Measurements from ENCODE around the gene NEXMIF.
"Not testable (repeated sequence)": the region's sequence is repeated elsewhere in the genome, so short reads cannot be mapped to it uniquely, and the experiment has no call there.

Gene NEXMIF

GRCh38 chrX:74925225-74926088 is at the start of gene NEXMIF:
Gene NEXMIF, minus strand, starts transcription at chrX:74925452.
- peak; percentile 2 for DNase-seq

- DNase-seq: not testable (repeated sequence)
Measured at GRCh38 chrX:74961962-74962361, 36.7 kb upstream of the NEXMIF start.

DNA sequence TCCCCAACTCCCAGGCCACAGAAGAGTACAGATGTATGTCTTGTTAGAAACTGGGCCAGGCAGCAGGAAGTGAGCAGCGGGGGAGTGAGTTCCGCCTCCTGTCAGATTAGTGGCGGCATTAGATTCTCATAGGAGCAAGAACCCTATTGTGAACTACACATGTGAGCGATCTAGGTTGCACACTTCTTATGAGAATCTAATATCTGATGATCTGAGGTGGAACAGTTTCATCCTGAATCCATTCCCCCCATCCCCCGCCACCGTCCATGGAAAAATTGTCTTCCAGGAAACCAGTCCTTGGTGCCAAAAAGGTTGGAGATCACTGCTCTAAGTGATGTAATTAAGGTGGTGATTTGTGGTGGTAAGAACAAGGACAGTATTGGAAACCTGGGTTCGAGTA is 24.5 kb upstream of the NEXMIF start:
- DNase-seq: no peak

DNA sequence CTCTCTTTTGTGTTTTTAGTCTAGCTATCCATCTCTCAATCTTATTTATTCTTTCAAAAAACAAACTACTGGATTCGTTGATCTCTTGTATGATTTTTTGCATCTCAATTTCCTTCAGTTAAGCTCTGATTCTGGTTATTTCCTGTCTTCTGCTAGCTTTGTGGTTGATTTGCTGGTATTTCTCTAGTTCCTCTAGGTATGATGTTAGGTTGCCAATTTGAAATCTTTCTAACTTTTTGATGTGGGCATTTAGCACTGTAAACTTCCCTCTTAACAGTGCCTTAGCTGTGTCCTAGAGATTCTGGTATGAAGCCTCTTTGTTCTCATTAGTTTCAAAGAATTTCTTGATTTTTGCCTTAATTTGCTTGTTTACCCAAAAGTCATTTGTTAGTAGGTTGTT is 15.2 kb upstream of the NEXMIF start:
- no peak for DNase-seq

- no peak for DNase-seq
Measured at GRCh38 chrX:74931214-74931613, 6.0 kb upstream of the NEXMIF start.

- peak; percentile 52 for DNase-seq
Measured at GRCh38 chrX:74924449-74925224, 615 bp downstream of the NEXMIF start.

GRCh38 chrX:74923942-74924448 is 1.3 kb downstream of the NEXMIF start:
- DNase-seq: peak; percentile 47

DNA sequence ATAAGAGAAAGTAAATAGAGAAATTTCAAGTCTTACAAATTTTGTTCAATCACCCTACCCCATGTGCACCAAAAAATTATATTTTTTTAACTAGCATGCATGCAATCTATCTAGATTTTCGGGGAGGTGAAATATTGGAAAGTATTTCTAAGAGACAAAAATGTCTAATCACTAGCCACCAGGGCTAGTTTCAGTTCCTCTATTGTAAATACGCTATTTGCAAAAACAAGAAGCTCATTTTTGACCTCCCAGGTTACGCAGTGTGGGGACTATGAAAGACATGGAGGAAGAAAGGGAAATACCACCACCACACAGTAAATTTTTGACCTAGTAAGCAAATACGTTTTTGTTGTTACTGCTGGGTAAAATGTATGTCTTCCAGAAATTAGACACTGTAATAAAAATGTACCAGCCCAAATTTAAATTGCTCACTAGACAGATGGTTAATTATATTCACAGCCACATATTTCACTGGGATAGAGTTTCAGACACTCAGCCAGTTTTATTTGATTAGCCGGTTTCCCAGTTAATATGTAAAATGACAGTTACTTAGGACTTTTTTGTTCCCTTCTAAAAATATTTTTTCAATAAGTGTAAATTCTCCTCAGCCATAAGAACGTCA is 2.2 kb downstream of the NEXMIF start:
- DNase-seq: peak; percentile 47

DNA sequence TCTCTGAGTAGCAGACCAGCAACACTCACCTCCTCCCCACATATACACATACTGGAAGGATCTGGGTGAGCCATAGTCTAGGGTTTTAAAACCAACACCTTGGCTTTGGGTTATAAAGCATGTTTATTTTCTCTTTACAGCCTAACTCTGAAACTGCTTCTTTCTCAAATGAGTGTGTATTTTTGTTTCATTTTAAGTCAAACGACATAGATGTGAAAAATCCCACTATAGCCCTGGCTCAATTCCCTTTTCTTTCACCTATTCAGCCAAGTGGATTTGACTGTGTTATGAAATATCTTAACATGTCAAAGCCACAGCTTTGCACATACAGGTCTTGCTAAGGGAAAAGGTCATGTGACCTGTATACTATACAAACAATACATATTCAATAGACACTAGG is 13.8 kb downstream of the NEXMIF start:
- no peak for DNase-seq

DNA sequence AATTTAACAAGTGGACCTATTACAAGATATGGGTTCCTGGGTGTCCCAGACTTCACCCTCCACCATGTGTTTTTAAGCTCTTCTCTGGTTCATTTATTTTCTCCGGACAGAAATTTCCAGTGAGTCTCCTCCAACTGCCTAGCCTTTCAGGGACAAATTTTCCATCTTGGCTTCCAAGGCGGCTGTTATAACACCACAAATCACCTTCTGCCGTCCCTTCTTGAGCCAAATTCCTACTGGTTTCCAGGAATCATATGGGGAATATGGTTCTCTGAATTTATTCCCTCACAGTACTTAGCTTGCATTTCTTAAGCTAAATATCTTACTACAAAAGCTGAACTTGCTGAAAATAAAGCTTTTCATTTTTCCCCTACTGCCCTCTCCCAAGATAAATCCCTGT is 18.8 kb downstream of the NEXMIF start:
- DNase-seq: peak; percentile 18

GRCh38 chrX:74902806-74903205 is 22.4 kb downstream of the NEXMIF start:
- no peak for DNase-seq

GRCh38 chrX:74892561-74892960 is 32.7 kb downstream of the NEXMIF start:
- no peak for DNase-seq

DNA sequence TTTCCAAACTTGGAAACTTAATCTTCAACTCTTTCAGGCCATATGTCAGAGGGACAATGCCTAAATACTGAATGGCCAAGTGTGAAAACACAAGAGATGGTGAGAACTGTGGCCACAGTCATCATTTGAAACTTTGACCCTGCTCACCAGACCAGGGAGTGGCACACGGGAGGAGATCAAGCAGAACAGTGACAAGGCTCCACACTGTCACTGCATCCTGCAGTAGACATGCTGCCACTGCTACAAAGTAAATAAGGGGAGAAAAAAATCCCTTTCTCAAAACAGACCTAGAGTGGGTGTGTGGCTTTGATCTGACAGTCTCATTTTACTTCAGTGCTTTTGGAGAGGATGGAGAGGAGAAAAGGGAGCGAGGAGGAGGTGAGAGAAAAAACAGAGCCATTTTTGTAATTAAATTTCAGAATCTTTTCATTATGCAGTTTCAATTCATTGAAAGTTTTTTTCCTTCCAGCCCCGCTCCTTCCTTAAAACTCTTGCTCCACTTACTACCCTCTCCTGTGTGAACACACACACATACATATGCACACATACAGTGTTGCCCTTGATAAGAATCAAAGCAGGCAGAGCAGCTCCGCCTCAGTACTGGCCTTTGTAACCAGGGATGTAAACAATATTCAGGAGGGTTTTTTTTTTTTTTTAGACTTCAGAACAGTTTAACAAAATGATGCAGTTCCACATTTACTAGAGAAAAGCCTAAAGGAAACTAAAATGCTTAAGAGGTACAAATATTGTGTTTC is 34.4 kb downstream of the NEXMIF start:
- DNase-seq: no peak

GRCh38 chrX:74882383-74882782 is 42.9 kb downstream of the NEXMIF start:
- not testable (repeated sequence) for DNase-seq

- DNase-seq: no peak
Measured at GRCh38 chrX:74865725-74866124, 59.5 kb downstream of the NEXMIF start.

DNA sequence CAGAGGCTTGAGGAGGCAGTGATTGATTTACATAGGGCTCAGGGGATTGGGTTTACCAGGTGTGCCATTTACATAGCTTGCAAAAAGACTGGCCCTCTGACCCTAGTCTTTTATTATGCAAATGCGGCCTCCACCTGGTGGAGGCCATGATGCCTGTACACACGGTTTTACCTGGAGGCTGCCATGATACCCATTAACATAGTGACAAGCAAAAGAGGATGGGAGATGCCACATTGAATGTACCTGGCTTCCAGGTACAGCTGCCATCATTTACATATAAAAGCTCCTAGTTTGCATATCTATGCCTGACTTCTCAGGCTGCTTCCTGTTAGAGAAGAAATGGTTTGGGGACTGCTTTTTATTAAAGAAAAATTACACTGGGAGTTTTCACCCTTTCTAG is 72.0 kb downstream of the NEXMIF start:
- no peak for DNase-seq

GRCh38 chrX:74835566-74835965 is 89.7 kb downstream of the NEXMIF start:
- DNase-seq: no peak

DNA sequence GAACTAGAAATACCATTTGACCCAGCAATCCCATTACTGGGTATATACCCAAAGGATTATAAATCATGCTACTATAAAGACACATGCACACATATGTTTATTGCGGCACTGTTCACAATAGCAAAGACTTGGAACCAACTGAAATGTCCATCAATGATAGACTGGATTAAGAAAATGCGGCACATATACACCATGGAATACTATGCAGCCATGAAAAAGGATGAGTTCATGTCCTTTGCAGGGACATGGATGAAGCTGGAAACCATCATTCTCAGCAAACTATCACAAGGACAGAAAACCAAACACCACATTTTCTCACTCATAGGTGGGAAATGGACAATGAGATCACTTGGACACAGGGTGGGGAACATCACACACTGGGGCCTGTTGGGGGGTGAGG is 105.5 kb downstream of the NEXMIF start:
- DNase-seq: not testable (repeated sequence)

DNA sequence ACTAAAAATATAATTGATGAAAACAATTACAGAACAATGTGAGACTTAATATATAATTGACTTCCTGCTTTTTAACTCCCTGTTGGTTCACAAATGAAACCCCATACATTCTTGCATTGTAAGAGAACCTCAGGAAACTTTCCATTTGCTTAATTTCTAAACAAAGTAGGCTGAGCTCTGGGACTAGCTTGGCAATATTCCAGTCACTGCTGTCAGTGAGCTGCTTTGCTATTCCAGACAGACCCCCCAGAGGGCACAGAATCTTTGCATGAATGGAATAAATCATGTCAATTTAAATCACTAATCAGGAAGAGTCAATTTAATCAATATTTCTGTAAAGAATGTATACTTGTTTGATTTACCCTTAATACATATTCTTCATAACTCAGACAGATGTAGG is 110.6 kb downstream of the NEXMIF start:
- DNase-seq: no peak

DNA sequence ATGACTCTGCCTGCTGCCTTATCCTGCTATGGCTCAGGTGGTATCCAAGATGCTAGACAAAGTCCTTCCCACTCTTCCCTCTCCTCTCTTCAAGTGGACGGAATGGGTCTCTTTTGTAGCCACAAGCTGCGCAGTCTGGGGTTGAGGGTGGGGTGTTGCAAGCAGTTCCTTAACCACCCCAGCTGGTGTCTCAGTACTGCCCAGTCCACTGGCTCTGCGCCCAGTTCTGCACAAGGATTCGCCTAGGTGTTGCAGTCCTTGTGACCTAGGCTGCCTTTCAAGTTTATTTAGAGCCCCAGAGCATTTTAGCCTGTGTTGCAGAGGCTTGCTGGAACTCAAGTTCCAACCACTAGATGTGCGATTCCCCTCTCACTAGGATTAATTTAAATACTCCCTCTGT is 120.7 kb downstream of the NEXMIF start:
- DNase-seq: no peak

- DNase-seq: no peak
Measured at GRCh38 chrX:74800062-74800461, 125.2 kb downstream of the NEXMIF start.

- no peak for DNase-seq
Measured at GRCh38 chrX:74797338-74797887, 127.8 kb downstream of the NEXMIF start.

Data from NCI-H446 treated with DMSO at 0.1 percent for 48 hours (cell line).